Measurements from ENCODE around the gene CACNA1B. TPM values are rescaled to one million over a fixed set of nuclear protein-coding genes. Genes with fewer than 3 reads are reported as not detected.
A peak's percentile ranks its signal among the peaks of the same experiment; 100 is the strongest.

CACNA1B gene
- total and polyA plus RNA-seq, 2 of the 13 experiments (the other 11 are each of a cell fraction or from before 2014, with no cell fraction given): under 0.01 to 0.04 TPM

DNA sequence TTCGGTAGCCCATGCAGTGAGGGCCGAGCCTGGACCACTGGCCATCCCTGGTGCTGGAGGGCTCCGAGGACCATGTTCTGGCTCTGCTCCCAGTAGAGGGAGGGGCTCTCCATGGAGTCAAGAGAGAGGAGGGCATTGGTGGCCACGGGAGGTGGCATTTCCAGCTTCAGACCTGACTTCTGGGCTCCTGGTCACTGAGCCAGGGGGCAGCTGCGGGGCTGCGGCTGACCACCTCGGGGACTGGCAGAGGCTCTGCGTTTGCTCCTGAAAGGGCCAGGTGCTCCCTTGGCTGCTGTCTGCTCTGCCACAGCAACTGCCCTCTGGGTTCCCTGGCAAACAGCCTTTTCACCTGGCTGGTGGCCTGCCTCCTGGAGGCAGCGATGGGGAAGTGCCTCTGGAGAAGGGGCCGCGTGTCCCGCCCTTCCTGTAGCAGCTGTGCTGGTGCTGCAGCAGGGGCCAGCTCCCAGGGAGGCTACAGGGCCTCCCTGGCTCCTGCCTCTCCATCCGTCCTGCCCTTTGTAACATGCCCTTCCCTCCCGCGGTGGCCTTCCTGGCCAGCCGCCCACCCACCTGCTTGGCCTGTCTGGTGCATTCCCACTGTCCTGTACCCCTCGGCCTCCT lies 144.6 kb downstream of the CACNA1B start (continued):
- TF ChIP-seq DNMT3B (CRISPR knock-in tag; conservative IDR thresholded peaks at IDR 0.05) (no peak), ZNF883 (CRISPR knock-in tag; IDR thresholded peaks at IDR 0.05; ENCODE audit: not compliant biosample characterization) (no peak), NR2F1 (CRISPR knock-in tag; IDR thresholded peaks at IDR 0.05) (no peak), NR3C1 (CRISPR knock-in tag; IDR thresholded peaks at IDR 0.05) (no peak), ZBTB26 (CRISPR knock-in tag; IDR thresholded peaks at IDR 0.05; ENCODE audit: borderline replicate concordance) (no peak), ZNF329 (CRISPR knock-in tag; IDR thresholded peaks at IDR 0.05; ENCODE audit: low read depth) (no peak), ZNF800 (CRISPR knock-in tag; IDR thresholded peaks at IDR 0.05) (peak; percentile 11; the same call in 1 of the 2 replicates), TERF1 (CRISPR knock-in tag; IDR thresholded peaks at IDR 0.05) (no peak), ARID2 (CRISPR knock-in tag; IDR thresholded peaks at IDR 0.05; ENCODE audit: borderline replicate concordance) (no peak), ZNF460 (CRISPR knock-in tag; IDR thresholded peaks at IDR 0.05; ENCODE audit: borderline replicate concordance) (no peak)
- TF ChIP-seq, protein P1, sequence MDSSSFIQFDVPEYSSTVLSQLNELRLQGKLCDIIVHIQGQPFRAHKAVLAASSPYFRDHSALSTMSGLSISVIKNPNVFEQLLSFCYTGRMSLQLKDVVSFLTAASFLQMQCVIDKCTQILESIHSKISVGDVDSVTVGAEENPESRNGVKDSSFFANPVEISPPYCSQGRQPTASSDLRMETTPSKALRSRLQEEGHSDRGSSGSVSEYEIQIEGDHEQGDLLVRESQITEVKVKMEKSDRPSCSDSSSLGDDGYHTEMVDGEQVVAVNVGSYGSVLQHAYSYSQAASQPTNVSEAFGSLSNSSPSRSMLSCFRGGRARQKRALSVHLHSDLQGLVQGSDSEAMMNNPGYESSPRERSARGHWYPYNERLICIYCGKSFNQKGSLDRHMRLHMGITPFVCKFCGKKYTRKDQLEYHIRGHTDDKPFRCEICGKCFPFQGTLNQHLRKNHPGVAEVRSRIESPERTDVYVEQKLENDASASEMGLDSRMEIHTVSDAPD (CRISPR knock-in tag; IDR thresholded peaks at IDR 0.05): no peak

Measured in HepG2 (cell line).